SH-SY5Y (cell line): ENCODE data around the gene HCAR3.
"Not testable (repeated sequence)": the region's sequence is repeated elsewhere in the genome, so short reads cannot be mapped to it uniquely, and the experiment has no call there.

Source experiments
- GATA2 ChIP-seq: IDR thresholded peaks from 2 replicates; pipeline ENCODE4 v1.6.1; 2011; ENCODE audit warnings: mild to moderate bottlenecking, low read depth, low read length
- GATA3 ChIP-seq: IDR thresholded peaks from 2 replicates; pipeline ENCODE4 v1.6.1; 2011; ENCODE audit warnings: low read depth, mild to moderate bottlenecking, low read length, moderate library complexity

DNA sequence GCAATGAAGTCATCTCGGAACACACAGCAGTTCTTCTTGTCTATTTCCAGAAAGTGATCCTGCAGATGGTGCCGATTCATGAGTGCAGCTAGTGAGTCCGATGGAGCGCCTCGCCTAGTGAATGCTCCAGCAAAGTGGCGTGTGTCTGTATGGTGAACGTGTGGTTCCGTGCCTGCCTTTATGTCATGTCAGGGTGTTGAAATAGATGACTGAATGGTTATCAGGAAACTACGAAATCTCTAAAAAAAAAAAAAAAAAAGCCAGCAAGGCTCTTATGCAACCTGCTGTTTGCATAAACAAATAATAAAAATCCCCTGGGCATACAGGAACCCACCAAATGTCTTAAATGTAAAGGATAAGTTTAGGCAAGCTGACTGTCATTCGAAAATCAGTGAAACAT is at the start of gene HCAR3:
- not testable (repeated sequence) for TF ChIP-seq GATA2, GATA3
